NT2/D1 (cell line): ENCODE data around the gene PRODH2.

Experiments
- SUZ12 ChIP-seq: IDR thresholded peaks from 2 replicates; pipeline ENCODE4 v1.6.1; 2011; ENCODE audit not compliant: insufficient read length, insufficient read depth; ENCODE audit errors: extremely low read depth
- YY1 ChIP-seq: IDR thresholded peaks from 2 replicates; pipeline ENCODE4 v1.6.1; 2011; ENCODE audit not compliant: insufficient read length, insufficient read depth
- ZNF274 ChIP-seq: IDR thresholded peaks from 2 replicates; pipeline ENCODE4 v1.6.1; 2011; ENCODE audit warnings: mild to moderate bottlenecking, low read depth, low read length

DNA sequence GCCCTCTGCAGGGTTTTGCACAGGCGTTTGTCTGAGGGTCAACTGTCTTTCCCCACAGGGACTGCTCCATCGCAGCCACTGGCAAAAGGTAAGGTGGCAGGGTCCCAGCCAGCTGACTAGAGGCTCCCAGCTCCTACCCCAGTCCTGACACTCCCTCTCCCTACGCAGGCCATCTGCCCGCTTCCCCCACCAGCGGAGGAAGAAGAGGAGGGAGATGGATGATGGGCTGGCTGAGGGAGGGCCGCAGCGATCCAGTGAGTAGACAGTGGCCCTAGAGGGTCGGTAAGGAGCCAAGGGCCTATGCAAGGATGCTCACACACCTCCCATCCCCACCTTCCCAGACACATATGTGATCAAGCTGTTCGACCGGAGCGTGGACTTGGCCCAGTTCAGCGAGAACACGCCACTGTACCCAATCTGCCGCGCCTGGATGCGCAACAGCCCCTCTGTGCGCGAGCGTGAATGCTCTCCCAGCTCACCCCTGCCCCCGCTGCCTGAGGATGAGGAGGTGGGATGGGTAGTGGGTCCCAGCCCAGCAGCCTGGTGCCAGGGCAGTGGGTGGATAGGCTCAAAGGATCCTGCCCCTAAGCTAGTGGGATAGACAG, 59.8 kb downstream of the PRODH2 start:
- TF ChIP-seq SUZ12 (no peak), ZNF274 (no peak), YY1 (no peak)
